Amniotic epithelial cell (primary cell): ENCODE results near the gene DNHD1.

Experiments
- DNase-seq: peaks from one replicate; pipeline ENCODE4 v3.0.0-alpha.2; 2010; ENCODE audit warnings: low read depth

The DNHD1 gene

GRCh38 chr11:6497069-6497839 is at the start of gene DNHD1:
Gene DNHD1 (plus strand): TSS chr11:6497280. CDS start chr11:6498216, 936 bp downstream.
- DNase-seq = no peak

- DNase-seq = no peak
Measured at GRCh38 chr11:6448574-6448973, 48.5 kb upstream of the DNHD1 start.

GRCh38 chr11:6452219-6452618 is 44.9 kb upstream of the DNHD1 start:
- DNase-seq = no peak

- DNase-seq = no peak
Measured at GRCh38 chr11:6453152-6453551, 43.9 kb upstream of the DNHD1 start.

- DNase-seq = no peak
Measured at GRCh38 chr11:6455070-6455469, 42.0 kb upstream of the DNHD1 start.

GRCh38 chr11:6456361-6457073 is 40.6 kb upstream of the DNHD1 start:
- DNase-seq = no peak

- DNase-seq = no peak
Measured at GRCh38 chr11:6457581-6458320, 39.3 kb upstream of the DNHD1 start.

- DNase-seq = no peak
Measured at GRCh38 chr11:6458352-6459098, 38.6 kb upstream of the DNHD1 start.

GRCh38 chr11:6459099-6459450 is 38.0 kb upstream of the DNHD1 start:
- DNase-seq = no peak

GRCh38 chr11:6468712-6469495 is 28.2 kb upstream of the DNHD1 start:
- DNase-seq = peak; percentile 91

GRCh38 chr11:6469599-6469998 is 27.5 kb upstream of the DNHD1 start:
- no peak for DNase-seq

- DNase-seq = no peak
Measured at GRCh38 chr11:6472934-6473333, 24.1 kb upstream of the DNHD1 start.

GRCh38 chr11:6473451-6474412 is 23.3 kb upstream of the DNHD1 start, which contains the start of gene TRIM3:
Gene TRIM3 (minus strand): TSS chr11:6473941. CDS start chr11:6465695, 8,246 bp downstream.
- DNase-seq = peak; percentile 78

- DNase-seq = no peak
Measured at GRCh38 chr11:6474413-6474792, 22.7 kb upstream of the DNHD1 start.

GRCh38 chr11:6474806-6475500 is 22.1 kb upstream of the DNHD1 start:
- no peak for DNase-seq

- no peak for DNase-seq
Measured at GRCh38 chr11:6475936-6476335, 21.1 kb upstream of the DNHD1 start.

GRCh38 chr11:6476571-6476970 is 20.5 kb upstream of the DNHD1 start:
- DNase-seq = no peak

GRCh38 chr11:6480299-6480914 is 16.7 kb upstream of the DNHD1 start:
- no peak for DNase-seq
